ENCODE measurements around the gene MGST3. TPM values are rescaled to one million over a fixed set of nuclear protein-coding genes. Genes with fewer than 3 reads are reported as not detected.

MGST3 gene
- total and polyA plus RNA-seq, 2 of the 13 experiments (the other 11 are each of a cell fraction or from before 2014, with no cell fraction given) = 59.7 to 61.2 TPM

DNA sequence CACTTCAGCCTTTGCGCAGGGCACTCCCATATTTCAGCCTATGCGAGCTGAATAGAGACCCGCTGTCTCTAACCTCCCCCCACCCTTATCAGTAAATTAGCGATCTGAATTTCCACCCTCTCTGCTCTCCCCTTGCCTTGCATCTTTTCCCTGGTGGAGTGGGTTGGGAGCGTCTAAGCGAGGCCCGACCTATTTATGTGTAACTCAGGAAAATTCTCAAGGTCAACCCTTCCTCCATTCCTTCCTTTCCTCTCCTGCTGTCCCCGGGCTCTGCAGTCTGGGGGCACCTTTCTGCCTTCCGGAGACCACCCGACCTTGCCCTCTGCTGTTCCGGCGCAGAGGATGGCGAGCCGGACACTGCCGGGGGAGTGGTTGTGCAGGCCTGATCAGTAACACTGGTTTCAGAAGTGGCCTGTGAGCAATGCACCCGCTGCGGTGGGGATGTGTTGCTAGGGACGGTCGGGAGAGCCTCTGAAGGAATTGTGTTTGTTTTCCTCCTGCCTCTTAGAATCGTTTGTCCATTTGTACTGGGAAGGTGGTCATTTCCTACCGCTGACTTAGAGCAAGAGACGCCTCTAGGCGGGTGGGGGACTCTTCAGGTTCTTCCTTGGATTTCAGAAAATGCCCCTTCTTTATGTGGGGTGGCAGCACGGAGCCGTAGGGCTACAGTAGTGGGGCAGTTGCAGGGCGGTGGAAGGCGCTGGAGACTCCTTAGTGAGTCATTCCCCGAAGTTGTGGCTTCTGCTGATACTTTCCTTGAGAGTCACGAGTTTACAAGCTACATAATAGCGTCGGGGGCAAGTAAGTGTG lies 513 bp downstream of the MGST3 start (continued):
- peak; percentile 9 for TF ChIP-seq HNRNPLL (IDR thresholded peaks at IDR 0.05; ENCODE audit: low read depth, low read length, poor library complexity, severe bottlenecking)
- TF ChIP-seq RORA (CRISPR knock-in tag; IDR thresholded peaks at IDR 0.05) = no peak
- no peak for TF ChIP-seq ZNF562 (CRISPR knock-in tag; IDR thresholded peaks at IDR 0.05; ENCODE audit: borderline replicate concordance)
- TF ChIP-seq XRCC5 (optimal IDR thresholded peaks at IDR 0.05; ENCODE audit: low read length) = peak; percentile 10
- TF ChIP-seq FOXC1 (CRISPR knock-in tag; IDR thresholded peaks at IDR 0.05; ENCODE audit: borderline replicate concordance) = no peak
- no peak for TF ChIP-seq ZMYM2 (CRISPR knock-in tag; IDR thresholded peaks at IDR 0.05)
- peak; percentile 5; the same call in 1 of the 2 replicates for TF ChIP-seq NFE2L1 (CRISPR knock-in tag; IDR thresholded peaks at IDR 0.05; ENCODE audit: borderline replicate concordance)
- TF ChIP-seq ZNF232 (CRISPR knock-in tag; IDR thresholded peaks at IDR 0.05; ENCODE audit: borderline replicate concordance) = no peak
- no peak for TF ChIP-seq RAD21 (CRISPR knock-in tag; IDR thresholded peaks at IDR 0.05)
- no peak for TF ChIP-seq ZNF343 (CRISPR knock-in tag; IDR thresholded peaks at IDR 0.05)
- TF ChIP-seq NRL (CRISPR knock-in tag; IDR thresholded peaks at IDR 0.05; ENCODE audit: borderline replicate concordance) = no peak
- TF ChIP-seq ZNF333 (CRISPR knock-in tag; IDR thresholded peaks at IDR 0.05; ENCODE audit: borderline replicate concordance) = no peak
- no peak for TF ChIP-seq FOSL1 (CRISPR knock-in tag; IDR thresholded peaks at IDR 0.05; ENCODE audit: borderline replicate concordance)
- peak; percentile 70; the same call in 1 of the 2 replicates for TF ChIP-seq ZNF317 (CRISPR knock-in tag; IDR thresholded peaks at IDR 0.05)
- no peak for TF ChIP-seq GATAD1 (CRISPR knock-in tag; IDR thresholded peaks at IDR 0.05)
- TF ChIP-seq, protein P1, sequence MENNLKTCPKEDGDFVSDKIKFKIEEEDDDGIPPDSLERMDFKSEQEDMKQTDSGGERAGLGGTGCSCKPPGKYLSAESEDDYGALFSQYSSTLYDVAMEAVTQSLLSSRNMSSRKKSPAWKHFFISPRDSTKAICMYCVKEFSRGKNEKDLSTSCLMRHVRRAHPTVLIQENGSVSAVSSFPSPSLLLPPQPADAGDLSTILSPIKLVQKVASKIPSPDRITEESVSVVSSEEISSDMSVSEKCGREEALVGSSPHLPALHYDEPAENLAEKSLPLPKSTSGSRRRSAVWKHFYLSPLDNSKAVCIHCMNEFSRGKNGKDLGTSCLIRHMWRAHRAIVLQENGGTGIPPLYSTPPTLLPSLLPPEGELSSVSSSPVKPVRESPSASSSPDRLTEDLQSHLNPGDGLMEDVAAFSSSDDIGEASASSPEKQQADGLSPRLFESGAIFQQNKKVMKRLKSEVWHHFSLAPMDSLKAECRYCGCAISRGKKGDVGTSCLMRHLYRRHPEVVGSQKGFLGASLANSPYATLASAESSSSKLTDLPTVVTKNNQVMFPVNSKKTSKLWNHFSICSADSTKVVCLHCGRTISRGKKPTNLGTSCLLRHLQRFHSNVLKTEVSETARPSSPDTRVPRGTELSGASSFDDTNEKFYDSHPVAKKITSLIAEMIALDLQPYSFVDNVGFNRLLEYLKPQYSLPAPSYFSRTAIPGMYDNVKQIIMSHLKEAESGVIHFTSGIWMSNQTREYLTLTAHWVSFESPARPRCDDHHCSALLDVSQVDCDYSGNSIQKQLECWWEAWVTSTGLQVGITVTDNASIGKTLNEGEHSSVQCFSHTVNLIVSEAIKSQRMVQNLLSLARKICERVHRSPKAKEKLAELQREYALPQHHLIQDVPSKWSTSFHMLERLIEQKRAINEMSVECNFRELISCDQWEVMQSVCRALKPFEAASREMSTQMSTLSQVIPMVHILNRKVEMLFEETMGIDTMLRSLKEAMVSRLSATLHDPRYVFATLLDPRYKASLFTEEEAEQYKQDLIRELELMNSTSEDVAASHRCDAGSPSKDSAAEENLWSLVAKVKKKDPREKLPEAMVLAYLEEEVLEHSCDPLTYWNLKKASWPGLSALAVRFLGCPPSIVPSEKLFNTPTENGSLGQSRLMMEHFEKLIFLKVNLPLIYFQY (CRISPR knock-in tag; IDR thresholded peaks at IDR 0.05; ENCODE audit: borderline replicate concordance) = no peak
